Cardiac fibroblast (primary cell): ENCODE results near the gene TLK1.

Experiments
- DNase-seq, 2 donors: peaks; one replicate each; pipeline versions ENCODE4 v3.0.0 to v3.0.0-alpha.2; 2010; ENCODE audit warnings: low read depth in 2 of 2
- H3K4me3 ChIP-seq, 2 donors: replicated peaks in 1 of 2; 1 replicate in 1 of 2; 2 replicates in 1 of 2; pipeline ENCODE4 v1.5.1; 2011; ENCODE audit warnings: low read depth in 2 of 2, low read length in 2 of 2, mild to moderate bottlenecking in 2 of 2, moderate library complexity in 1 of 2
- CTCF ChIP-seq: IDR thresholded peaks from one replicate; pipeline ENCODE4 v1.5.1; 2011; ENCODE audit warnings: low read depth, mild to moderate bottlenecking, low read length, inconsistent platforms

The TLK1 gene

GRCh38 chr2:170991398-170992182 lies 169.1 kb downstream of the TLK1 start:
- TF ChIP-seq CTCF, result no peak
- DNase-seq, result no peak
- H3K4me3 ChIP-seq, result no peak overlapping the region

DNA sequence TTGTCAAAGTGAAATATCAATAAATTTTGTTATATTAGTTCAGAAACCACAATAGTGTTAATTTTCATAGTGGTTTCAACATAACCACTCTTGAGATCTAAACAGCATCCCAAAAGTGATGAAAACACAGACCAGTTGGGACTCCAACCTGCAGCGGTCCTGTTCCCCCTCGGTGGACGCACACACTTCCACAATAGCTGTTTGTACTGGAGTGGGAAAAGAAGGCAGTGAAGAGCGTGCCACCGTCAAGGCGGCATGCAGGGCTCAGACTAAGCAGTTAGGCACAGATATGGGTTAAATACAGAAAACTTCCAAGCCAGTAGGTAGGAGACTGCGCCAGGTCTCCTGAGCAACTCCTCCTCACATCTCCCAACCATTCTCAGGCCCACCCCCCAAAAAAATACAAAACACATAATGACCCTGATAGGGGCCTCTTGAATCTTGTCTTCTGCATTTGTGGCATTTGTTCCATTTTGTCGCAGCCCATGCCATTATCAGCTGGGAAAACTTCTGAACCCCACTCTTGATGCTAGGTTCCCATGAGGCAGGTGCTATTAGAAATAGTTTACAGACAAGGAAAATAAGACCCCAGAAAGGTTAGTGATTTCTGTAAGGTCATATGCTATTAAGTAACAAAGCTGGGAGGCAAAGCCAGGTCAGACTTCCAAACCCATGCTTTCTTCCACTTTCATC lies 174.0 kb downstream of the TLK1 start:
- TF ChIP-seq CTCF, result no peak
- no peak for DNase-seq
- H3K4me3 ChIP-seq, result no peak overlapping the region

DNA sequence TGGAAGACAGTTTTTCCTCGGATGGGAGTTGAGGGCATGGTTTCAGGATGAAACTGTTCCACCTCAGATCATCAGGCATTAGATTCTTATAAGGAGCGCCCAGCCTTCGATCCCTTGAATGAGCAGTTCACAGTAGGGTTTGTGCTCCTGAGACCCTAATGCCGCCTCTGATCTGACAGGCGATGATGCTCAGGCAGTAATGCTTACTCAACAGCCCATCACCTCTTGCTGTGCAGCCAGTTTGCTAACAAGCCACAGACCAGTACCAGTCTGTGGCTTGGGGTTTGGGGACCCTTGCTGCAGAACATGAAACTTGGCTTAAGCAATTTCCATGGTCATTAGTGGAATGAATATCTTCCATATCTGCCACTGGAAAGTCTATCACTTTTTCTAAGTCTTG lies 175.3 kb downstream of the TLK1 start:
- no peak for TF ChIP-seq CTCF
- H3K4me3 ChIP-seq, result no peak overlapping the region
- no peak for DNase-seq

GRCh38 chr2:170984079-170984478 lies 176.6 kb downstream of the TLK1 start:
- no peak overlapping the region for H3K4me3 ChIP-seq
- TF ChIP-seq CTCF, result no peak
- no peak for DNase-seq

GRCh38 chr2:170975943-170976270 lies 184.8 kb downstream of the TLK1 start:
- no peak overlapping the region for H3K4me3 ChIP-seq
- DNase-seq, result no peak
- no peak for TF ChIP-seq CTCF

GRCh38 chr2:170975127-170975942 lies 185.4 kb downstream of the TLK1 start:
- H3K4me3 ChIP-seq, result no peak overlapping the region

More at GRCh38 chr2:170975127-170975942, 185.4 kb downstream of the TLK1 start:
- no peak for DNase-seq
- TF ChIP-seq CTCF, result no peak
